Activated gamma-delta T cell (primary cell): ENCODE measurements around the gene NEU1.

Experiments used
- DNase-seq: peaks from one replicate; lab custom pipeline; 2025; lab: John Stamatoyannopoulos, UW

The NEU1 gene

DNA sequence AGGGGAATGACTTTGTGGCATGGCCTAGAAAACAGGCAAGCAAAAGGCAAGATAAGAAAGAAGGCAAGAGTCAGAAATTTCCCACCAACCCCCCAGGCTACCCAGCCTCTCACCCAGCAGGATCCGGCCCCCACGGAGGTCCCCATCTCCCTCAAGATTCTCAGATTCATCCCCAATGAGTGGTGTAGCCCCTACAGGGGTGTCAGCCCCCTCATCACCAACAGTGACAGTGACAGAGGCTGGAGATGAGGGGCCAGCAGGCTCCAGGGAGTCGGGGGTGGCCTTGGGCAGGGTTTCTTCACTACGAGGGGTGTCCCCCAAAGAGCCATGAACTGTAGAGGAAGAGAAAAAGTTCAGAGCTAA, 33.9 kb upstream of the NEU1 start:
- no peak for DNase-seq

DNA sequence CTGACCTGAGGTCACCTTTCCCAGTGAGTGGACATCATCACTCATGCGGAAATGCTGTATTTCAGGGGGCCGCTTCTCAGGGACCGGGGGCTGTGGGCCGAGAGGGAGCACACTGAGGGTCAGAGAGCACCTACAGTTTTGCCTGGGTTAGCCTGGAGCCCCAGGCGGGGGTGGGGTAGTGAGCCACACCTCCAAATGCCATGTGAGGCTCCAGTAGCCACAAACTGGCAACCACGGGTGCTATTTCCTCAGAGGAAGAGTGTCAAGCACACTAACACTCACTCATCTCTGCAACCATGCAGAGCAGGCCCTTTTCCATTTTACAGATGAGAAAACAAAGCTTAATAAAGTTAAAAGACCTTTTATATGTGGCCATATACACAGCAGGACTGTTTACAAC, 30.2 kb upstream of the NEU1 start:
- DNase-seq, result no peak

GRCh38 chr6:31889331-31889972, 26.8 kb upstream of the NEU1 start:
- DNase-seq, result no peak

- no peak for DNase-seq
Observed at GRCh38 chr6:31888276-31889258, 25.9 kb upstream of the NEU1 start.

DNA sequence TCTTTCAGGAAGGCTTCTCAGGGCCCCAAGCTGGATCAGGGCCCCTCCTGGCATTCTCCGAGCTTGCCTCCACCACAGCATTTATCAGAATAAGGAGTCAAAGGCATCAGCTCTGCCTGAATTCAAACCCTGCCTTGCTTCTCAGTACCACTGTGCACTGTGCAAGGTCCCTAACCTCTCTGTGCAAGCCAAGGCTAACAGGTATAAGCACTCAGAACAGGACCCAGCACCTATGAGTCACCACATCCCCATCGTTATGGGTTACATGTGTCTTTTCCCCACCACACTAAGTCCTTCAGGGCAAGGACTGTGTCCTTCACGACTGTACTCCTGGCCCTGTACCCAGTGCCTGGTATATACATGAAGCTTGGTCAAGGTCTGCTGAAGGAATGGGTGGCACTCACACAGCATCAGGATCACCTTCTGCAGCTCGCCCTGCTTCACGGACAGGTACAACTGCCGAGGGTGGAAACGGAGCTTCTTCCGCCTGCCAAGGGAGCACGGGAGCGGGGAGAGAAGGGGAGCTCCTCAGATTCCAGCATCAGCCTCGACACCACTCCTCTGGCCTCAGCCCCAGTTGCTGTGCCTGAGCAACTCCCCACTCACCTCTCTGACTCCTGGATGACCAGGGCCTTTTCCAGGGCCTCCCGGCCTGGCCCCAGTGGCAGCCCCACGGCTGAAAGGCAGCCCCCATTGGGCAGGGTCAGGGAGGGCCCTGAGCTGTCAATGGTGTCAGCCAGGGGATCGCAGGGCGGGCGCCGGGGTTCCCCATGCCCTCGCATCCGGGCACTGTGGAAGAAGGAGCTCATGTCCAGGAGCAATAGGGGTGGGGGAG, 24.8 kb upstream of the NEU1 start:
- no peak for DNase-seq

DNA sequence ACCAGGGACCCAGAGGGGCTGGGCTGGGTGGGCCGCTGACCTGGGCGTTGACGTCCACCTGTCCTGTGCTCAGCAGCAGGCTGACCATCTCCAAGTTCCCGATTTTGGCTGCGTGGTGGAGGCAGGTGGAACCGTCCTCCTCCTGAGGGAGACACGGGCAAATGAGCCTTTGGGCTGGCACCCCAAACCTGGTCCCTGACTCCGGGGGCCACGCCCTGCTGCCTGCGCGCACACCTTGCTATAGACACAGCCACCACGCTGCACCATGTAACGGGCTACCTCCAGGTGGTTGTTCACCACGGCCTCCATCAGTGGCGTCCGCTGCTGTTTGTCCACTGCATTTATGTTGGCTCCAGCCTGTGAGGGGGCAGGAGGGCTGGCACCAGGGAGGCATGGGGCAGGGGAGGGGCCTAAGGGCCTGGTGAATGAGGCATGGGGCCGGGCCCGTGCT, 23.9 kb upstream of the NEU1 start:
- no peak for DNase-seq

GRCh38 chr6:31884528-31885035, 22.0 kb upstream of the NEU1 start:
- DNase-seq, result no peak

DNA sequence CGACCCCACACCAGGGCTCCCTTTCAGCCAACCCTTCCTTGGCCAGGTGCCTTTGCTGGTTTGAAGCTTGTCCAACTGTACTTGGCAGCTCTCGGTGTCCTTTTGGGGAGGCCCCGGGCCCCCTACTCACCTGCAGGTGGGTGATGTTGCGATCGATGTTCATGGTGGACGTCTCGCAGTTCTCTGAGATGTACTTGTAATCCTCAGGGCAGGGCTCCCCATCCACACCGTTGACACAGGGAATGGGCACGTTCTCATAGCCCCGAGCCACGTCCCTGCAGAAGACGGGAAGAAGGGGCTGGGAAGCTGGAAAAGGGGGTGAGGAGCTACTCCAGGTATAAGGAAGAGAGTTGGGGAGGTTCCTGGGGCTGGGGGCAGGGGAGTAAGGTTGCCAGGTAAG, 21.1 kb upstream of the NEU1 start:
- DNase-seq, result no peak

DNA sequence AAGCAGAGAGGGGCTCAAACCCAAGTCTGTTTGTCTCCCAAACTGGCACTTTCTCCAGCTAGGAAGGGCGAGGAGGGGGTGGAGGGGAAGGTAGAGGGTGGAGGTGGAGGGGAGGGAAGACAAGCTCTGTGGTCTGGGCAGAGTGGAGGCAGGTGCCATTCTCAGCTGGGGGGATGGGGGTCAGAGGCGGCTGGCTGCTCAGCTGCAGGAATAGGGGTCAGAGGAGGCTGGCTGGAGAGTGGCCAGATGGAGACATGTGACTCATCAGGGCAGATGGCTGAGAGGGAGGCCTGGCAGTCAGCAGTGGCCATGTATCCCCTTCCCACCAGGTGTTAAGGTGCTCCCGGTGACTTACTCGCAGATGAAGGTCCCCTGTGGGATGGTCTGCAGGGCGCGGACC, 19.7 kb upstream of the NEU1 start:
- DNase-seq, result no peak

- DNase-seq, result no peak
Observed at GRCh38 chr6:31881136-31881859, 18.7 kb upstream of the NEU1 start.

DNA sequence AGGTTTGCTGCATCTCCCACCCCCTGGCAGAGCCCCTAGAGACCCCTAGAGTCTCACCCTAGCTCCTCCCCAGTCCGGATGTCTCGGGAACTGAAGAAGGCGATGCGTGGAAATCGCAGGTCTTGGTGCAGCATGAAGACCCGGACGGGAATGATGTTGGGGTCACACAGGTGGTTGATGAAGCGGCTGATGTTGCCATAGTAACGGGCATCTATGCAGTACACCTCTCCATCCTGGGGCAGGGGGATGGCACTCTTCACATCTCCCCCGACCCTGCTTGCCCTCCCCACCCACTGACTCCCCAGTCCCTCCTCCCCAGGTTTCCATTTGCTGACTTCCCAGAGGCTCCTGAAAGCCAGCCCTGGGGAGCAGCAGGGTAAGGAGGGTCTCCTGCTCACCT, 18.0 kb upstream of the NEU1 start:
- no peak for DNase-seq

DNA sequence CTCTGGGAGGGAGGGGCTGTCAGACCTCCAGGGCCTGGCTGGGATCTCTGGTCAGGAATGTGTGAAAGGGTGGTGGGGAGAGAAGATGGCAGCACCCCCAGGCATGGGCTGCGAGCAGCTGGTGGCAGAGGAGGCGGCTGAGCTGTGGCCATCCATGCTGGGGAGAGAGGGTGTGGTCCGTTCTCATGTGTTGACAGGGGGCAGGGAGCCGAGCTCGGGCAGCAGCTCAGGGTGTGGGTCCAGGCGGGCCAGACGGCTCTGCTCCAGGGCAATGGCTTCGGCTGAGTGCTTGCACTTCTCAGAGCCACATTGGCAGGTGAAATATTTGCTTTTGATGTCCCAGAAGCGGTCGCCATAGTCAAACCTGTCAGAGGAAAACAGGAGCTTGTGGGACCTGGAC, 17.3 kb upstream of the NEU1 start:
- DNase-seq, result no peak

DNA sequence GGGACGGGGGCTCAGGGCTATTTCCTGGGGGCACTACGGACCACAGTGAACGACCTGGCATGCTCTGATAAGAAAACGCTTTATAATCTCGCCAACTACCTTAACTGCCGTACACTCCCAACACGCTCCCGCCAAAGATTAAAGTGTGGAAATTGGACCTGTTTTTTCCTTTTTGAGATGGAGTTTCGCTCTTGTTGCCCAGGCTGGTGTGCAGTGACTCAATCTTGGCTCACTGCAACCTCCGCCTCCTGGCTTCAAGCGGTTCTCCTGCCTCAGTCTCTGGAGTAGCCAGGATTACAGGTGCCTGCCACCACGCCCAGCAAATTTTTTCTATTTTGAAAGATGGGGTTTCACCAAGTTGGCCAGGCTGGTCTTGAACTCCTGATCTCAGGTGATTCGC, 16.5 kb upstream of the NEU1 start:
- DNase-seq, result no peak

DNA sequence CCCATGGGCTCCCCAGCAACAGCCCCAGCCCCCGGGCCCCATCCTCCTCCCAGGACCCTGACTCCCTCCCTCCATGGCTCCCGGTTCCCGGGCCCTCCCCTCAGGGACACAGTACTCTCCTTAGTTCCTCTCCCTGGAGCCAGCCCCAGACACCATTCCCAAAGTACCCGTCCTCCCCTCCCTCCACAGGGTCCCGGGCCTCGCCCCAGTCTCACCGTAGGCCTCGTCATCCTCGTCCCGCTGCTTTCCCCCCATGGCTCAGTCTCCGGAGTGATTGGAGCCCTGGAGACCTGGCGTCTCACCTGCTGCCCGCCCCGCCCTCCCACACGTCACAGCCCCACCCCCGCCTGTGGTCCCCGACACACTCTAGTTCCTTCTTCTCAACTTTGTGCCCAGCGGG, 16.1 kb upstream of the NEU1 start, which contains the start of gene SLC44A4:
Gene SLC44A4, minus strand, starts transcription at position 272 of the 400 bp plus-strand sequence. Its CDS starts 17 bp downstream, at position 255.
- DNase-seq, result no peak

- DNase-seq, result no peak
Observed at GRCh38 chr6:31878222-31878621, 15.6 kb upstream of the NEU1 start.

GRCh38 chr6:31877651-31878161, 15.1 kb upstream of the NEU1 start:
- no peak for DNase-seq

GRCh38 chr6:31877125-31877650, 14.6 kb upstream of the NEU1 start:
- DNase-seq, result no peak

- no peak for DNase-seq
Observed at GRCh38 chr6:31876357-31876756, 13.7 kb upstream of the NEU1 start.

GRCh38 chr6:31875877-31876276, 13.3 kb upstream of the NEU1 start:
- no peak for DNase-seq

DNA sequence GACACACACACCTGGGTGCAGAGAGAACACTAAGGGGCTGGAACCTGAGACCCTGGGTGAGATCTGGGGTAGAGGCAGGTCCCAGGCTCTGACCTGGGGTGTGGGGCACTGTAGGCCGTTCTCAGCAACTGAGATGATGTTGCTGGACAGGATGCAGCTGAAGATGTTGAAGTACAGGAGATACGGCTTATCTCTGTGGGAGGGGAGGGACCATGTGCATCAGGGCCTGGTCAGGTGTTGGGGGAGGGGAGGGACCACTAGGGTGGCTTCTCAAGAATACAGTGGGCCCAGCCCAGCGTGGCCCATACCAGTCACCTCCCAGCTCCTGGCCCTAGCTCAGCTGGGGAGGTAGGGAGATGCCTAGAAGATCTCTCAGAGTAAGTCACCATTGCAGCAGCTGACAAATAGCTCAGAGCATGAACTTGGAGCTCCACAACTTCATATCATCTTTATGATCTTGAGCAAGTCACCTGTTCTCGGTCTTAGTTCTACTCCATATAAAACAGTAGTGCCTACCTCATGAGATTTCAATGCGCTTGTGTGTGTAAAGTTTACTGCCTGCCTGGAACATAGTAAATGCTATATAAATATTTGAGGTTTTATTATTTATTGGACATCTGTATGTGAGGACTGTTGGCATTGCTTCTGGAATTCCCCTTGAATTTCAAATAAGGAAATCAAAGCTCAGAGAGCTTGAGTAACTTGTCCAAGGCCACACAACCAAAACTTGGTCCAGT, 12.4 kb upstream of the NEU1 start:
- no peak for DNase-seq
